Ishikawa (cell line): ENCODE results near the gene MARCKSL1.
A peak's percentile ranks its signal among the peaks of the same experiment; 100 is the strongest.

Source experiments
- CEBPB ChIP-seq: IDR thresholded peaks from 2 replicates; pipeline ENCODE4 v1.6.1; 2012
- CREB1 ChIP-seq: IDR thresholded peaks from 2 replicates; pipeline ENCODE4 v1.6.1; 2012; ENCODE audit warnings: low read depth
- EGR1 ChIP-seq: IDR thresholded peaks from 2 replicates; pipeline ENCODE4 v1.6.1; 2012
- EP300 ChIP-seq: IDR thresholded peaks from 2 replicates; pipeline ENCODE4 v1.6.1; 2012; ENCODE audit warnings: borderline replicate concordance
- FOXM1 ChIP-seq: IDR thresholded peaks from 2 replicates; pipeline ENCODE4 v1.6.1; 2012; ENCODE audit warnings: low read depth, borderline replicate concordance
- NFIC ChIP-seq: IDR thresholded peaks from 2 replicates; pipeline ENCODE4 v1.6.1; 2012
- RAD21 ChIP-seq: IDR thresholded peaks from 2 replicates; pipeline ENCODE4 v1.6.1; 2012; ENCODE audit warnings: low read depth
- TAF1 ChIP-seq: IDR thresholded peaks from 2 replicates; pipeline ENCODE4 v1.6.1; 2012; ENCODE audit warnings: low read depth, mild to moderate bottlenecking
- TCF12 ChIP-seq: IDR thresholded peaks from 2 replicates; pipeline ENCODE4 v1.6.1; 2012; ENCODE audit warnings: low read depth
- TEAD4 ChIP-seq: IDR thresholded peaks from 2 replicates; pipeline ENCODE4 v1.6.1; 2012
- YY1 ChIP-seq: IDR thresholded peaks from 2 replicates; pipeline ENCODE4 v1.6.1; 2012; ENCODE audit warnings: low read depth
- ZBTB7A ChIP-seq: IDR thresholded peaks from 2 replicates; pipeline ENCODE4 v1.6.1; 2012; ENCODE audit warnings: low read depth
- TF ChIP-seq, protein P1 (sequence below): IDR thresholded peaks from 2 replicates; pipeline ENCODE4 v1.6.1; 2012
- TF ChIP-seq, protein P2 (sequence below): IDR thresholded peaks from 2 replicates; pipeline ENCODE4 v1.6.1; 2012; ENCODE audit warnings: low read depth, mild to moderate bottlenecking
- TF ChIP-seq, protein P3 (sequence below): IDR thresholded peaks from 2 replicates; pipeline ENCODE4 v1.6.1; 2012

Gene MARCKSL1, protein sequence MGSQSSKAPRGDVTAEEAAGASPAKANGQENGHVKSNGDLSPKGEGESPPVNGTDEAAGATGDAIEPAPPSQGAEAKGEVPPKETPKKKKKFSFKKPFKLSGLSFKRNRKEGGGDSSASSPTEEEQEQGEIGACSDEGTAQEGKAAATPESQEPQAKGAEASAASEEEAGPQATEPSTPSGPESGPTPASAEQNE

DNA sequence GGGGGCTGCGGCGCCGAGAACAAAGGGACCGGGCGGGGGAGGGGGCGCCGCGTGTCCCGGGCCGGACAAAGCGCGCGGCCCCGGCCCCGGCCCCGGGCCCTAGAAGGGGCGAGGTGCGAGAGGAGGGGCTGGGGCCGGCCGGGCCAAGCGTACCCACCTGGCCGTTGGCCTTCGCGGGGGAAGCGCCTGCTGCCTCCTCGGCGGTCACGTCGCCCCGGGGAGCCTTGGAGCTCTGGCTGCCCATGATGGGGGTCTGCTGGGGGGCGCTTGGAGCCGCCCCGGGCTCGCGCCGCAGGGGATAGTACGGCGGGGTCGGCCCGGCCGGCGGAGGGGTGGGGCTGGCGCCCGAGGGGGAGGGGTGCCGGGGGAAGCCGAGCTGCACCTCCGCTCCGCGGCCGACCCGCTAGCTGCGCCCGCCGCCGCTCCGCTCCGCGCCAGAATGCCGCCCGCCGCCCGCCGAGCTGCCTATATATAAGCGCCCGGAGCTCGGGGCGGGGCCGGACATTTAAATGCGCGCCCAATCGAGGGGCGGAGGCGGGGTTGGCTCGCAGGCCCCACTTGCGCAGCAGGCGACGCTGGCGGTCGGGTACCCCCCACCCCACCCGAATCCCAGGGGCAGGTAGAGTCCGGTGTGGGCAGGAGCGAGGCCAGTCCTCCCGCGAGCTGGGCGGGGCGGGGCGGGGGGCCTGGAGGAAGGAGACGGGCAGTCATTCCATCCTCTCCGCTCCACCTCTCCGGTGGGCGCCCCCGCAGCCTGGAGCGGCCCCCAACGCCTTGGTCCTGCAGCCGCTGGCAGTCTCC lies at the start of gene MARCKSL1:
MARCKSL1 (minus strand) TSS at position 444 of the 801 bp plus-strand sequence; CDS start at position 244, 200 bp downstream.
- no peak for TF ChIP-seq YY1
- no peak; the same call in 1 of the 2 replicates for TF ChIP-seq EGR1
- peak; percentile 81 for TF ChIP-seq TAF1
- TF ChIP-seq EP300 = no peak
- peak; percentile 94 for TF ChIP-seq ZBTB7A
- peak; percentile 31; the same call in 1 of the 2 replicates for TF ChIP-seq NFIC
- no peak for TF ChIP-seq TEAD4
- TF ChIP-seq, protein P1, sequence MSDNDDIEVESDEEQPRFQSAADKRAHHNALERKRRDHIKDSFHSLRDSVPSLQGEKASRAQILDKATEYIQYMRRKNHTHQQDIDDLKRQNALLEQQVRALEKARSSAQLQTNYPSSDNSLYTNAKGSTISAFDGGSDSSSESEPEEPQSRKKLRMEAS = 0 out of 2 replicates have a peak, but pooled peaks have one; percentile 28
- TF ChIP-seq CEBPB = no peak
- TF ChIP-seq FOXM1 = no peak

DNA sequence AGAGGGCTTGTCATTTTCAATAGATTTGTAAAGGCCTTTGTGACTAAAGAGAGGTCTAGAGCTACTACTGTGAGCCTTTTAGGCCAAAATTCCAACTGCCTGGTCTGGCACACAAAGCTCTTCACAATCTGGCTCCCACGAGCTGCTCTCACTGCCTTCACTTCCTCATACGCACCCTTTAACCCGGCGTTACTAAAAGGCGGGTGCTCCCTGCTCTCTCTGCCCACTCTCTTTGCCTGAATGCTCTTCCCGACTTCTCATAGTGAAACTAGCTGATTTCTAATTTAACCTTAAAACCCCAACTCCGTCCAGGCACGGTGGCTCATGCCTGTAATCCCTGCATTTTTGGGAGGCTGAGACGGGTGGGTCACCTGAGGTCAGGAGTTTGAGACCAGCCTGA lies 44.0 kb upstream of the MARCKSL1 start:
- TF ChIP-seq TCF12 (no peak), CREB1 (no peak), TEAD4 (no peak), EP300 (no peak), TAF1 (no peak), FOXM1 (no peak), YY1 (no peak), ZBTB7A (no peak), RAD21 (no peak), EGR1 (no peak), NFIC (no peak), CEBPB (no peak)
- TF ChIP-seq, protein P2, sequence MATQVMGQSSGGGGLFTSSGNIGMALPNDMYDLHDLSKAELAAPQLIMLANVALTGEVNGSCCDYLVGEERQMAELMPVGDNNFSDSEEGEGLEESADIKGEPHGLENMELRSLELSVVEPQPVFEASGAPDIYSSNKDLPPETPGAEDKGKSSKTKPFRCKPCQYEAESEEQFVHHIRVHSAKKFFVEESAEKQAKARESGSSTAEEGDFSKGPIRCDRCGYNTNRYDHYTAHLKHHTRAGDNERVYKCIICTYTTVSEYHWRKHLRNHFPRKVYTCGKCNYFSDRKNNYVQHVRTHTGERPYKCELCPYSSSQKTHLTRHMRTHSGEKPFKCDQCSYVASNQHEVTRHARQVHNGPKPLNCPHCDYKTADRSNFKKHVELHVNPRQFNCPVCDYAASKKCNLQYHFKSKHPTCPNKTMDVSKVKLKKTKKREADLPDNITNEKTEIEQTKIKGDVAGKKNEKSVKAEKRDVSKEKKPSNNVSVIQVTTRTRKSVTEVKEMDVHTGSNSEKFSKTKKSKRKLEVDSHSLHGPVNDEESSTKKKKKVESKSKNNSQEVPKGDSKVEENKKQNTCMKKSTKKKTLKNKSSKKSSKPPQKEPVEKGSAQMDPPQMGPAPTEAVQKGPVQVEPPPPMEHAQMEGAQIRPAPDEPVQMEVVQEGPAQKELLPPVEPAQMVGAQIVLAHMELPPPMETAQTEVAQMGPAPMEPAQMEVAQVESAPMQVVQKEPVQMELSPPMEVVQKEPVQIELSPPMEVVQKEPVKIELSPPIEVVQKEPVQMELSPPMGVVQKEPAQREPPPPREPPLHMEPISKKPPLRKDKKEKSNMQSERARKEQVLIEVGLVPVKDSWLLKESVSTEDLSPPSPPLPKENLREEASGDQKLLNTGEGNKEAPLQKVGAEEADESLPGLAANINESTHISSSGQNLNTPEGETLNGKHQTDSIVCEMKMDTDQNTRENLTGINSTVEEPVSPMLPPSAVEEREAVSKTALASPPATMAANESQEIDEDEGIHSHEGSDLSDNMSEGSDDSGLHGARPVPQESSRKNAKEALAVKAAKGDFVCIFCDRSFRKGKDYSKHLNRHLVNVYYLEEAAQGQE = no peak
- TF ChIP-seq, protein P1 = no peak
- TF ChIP-seq, protein P3, sequence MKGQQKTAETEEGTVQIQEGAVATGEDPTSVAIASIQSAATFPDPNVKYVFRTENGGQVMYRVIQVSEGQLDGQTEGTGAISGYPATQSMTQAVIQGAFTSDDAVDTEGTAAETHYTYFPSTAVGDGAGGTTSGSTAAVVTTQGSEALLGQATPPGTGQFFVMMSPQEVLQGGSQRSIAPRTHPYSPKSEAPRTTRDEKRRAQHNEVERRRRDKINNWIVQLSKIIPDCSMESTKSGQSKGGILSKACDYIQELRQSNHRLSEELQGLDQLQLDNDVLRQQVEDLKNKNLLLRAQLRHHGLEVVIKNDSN = no peak

DNA sequence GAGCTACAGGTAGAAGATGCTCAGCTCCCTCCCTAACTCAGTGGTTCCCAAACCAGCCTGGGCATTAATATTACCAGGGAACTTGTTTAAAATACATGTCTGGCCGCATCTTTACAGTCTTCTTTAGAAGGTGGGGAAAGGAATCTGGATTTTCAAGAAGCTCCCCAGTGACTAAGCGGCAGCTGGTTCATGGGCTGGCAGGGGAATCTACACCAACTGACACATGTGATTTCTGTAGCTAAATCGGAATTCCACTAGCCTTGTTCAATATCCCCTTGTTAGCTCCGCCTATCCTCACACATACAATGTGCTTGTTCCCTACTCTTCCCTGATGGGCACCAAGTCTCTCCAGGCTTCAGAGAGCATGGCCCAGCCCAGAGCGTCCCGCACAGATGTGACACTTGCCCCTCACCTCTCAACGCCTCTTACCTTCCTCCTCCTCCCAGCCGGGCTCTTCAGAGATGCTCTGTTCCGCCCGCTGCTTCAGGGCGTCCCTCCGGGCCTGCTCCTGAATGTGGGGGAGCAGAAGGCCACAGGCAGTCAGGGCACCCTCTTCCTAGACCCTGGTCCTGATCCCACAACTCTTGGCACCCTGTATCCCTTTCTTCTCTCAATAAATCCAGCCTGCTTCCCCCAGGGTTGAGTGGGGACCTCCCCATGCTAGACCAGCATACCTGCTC lies 41.6 kb upstream of the MARCKSL1 start:
- no peak for TF ChIP-seq CEBPB
- TF ChIP-seq NFIC = no peak
- TF ChIP-seq FOXM1 = no peak
- no peak for TF ChIP-seq ZBTB7A
- no peak for TF ChIP-seq TAF1
- no peak for TF ChIP-seq TCF12
- TF ChIP-seq, protein P2 = no peak
- TF ChIP-seq TEAD4 = no peak
- no peak for TF ChIP-seq EGR1
- TF ChIP-seq, protein P1 = no peak
- TF ChIP-seq RAD21 = no peak
- TF ChIP-seq, protein P3 = no peak
- TF ChIP-seq CREB1 = no peak
- TF ChIP-seq EP300 = no peak

DNA sequence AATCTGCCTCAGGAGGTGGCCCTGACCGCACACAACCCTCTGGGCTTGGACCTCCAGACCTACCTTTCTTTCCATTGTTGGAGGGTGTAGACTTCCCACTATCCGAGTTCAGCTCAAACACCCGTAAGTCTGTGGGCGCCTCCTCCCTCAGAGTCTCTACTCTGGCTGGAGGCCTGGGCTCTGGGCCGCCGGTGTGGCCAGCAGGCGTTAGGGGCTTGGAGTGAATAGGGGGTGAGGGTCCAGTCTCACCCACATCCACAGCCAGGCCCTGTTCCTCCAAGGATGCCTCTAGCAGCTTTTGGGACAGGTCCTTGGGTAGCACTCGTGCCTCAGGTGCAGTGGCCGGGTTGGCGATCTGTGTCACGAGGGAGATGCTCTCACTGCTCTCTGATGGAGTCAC lies 40.2 kb upstream of the MARCKSL1 start:
- TF ChIP-seq, protein P3 = no peak
- no peak for TF ChIP-seq ZBTB7A
- TF ChIP-seq EP300 = no peak

DNA sequence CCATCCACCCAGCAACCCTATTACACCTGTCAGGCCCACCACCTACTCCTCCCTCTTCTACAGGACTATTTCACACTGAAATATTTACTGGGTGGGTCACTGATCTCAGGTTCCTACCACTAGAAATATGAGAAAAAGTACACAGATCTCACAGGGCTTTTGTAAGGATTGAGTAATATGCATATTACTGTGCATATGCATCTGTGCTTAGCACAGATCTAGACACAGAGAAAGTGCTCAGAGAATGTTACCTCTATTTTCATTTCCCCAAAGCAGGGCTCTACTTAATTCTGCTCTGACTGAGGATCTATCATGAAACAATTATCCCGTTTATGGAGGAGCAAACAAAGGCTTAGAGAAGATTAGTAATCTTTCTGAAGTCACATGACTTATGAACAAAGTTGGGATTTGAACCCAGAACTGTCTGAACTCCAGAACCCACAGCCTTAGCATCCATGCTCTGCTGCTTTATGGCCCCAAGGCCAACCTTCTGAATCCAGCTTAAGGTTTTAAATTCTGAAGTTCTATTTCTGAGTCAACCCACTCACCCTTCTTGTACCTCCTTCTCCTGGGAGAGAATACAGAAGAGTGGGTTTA lies 38.1 kb upstream of the MARCKSL1 start:
- TF ChIP-seq, protein P1 = no peak
- TF ChIP-seq, protein P2 = no peak
- TF ChIP-seq TAF1 (no peak), ZBTB7A (no peak), YY1 (no peak), FOXM1 (no peak)
